A673 (cell line): ENCODE data around the gene RPL38.

Experiments used
- EZH2 ChIP-seq: fragments of 200-600 bp; sonication (generic); IDR thresholded peaks from 2 replicates; pipeline ENCODE4 v1.6.1; 2017; ENCODE audit warnings: borderline replicate concordance, low read depth, mild to moderate bottlenecking, mixed read lengths, antibody characterized with exemption, low read length; ENCODE audit not compliant: poor library complexity, severe bottlenecking
- TF ChIP-seq, protein P1 (sequence below): fragments of 300-800, 200-600 bp; sonication (generic); conservative IDR thresholded peaks from 2 replicates; pipeline ENCODE4 v1.5.1; 2017; ENCODE audit warnings: low read depth, mild to moderate bottlenecking, antibody characterized with exemption, low read length, moderate library complexity, mixed read lengths

DNA sequence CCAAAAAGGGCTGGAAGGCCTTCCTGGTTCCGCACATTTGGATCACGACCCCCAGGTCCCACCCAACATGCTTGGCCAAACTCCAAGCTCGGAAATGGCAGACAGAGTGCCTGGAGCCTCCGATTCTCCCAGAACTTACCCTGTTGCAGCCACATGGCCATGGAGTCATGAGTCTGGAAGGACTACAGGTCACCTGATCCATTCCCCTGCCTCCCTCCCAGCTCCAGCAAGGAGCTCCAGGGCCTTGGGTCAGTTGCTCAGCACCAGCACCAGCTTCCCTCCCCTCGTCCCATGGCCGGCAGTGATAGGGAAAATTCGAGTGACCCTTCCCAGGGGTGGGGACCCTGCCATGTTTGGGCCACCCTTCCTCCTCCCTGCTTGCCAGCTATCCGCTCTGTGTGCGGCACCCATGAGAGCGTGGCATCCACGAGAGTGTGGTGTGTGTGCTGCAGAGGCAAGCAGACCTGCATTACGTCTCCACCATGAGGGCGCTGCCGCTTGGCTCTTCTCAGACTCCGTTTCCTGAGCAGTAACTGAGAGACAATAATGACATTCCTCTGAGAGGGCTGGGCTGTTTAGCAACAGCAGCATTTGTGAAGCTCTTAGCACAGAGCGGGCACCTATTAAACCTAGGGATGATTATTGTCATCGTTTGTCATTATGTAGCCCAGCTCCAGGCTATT lies 21.3 kb upstream of the RPL38 start:
- TF ChIP-seq, protein P1, sequence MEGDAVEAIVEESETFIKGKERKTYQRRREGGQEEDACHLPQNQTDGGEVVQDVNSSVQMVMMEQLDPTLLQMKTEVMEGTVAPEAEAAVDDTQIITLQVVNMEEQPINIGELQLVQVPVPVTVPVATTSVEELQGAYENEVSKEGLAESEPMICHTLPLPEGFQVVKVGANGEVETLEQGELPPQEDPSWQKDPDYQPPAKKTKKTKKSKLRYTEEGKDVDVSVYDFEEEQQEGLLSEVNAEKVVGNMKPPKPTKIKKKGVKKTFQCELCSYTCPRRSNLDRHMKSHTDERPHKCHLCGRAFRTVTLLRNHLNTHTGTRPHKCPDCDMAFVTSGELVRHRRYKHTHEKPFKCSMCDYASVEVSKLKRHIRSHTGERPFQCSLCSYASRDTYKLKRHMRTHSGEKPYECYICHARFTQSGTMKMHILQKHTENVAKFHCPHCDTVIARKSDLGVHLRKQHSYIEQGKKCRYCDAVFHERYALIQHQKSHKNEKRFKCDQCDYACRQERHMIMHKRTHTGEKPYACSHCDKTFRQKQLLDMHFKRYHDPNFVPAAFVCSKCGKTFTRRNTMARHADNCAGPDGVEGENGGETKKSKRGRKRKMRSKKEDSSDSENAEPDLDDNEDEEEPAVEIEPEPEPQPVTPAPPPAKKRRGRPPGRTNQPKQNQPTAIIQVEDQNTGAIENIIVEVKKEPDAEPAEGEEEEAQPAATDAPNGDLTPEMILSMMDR: no peak
- TF ChIP-seq EZH2: no peak
